ENCODE measurements around the gene DMRTC2. TPM values are rescaled to one million over a fixed set of nuclear protein-coding genes. Genes with fewer than 3 reads are reported as not detected.

The DMRTC2 gene
- total and polyA plus RNA-seq, 5 donors from 2014 or later = not detected

- Mint-ChIP-seq H3K27ac (no peak overlapping the region), H3K36me3 (no peaks in the 10 kb centered on the region), H3K4me3 (no peak overlapping the region), H3K4me1 (peaks cover 0 to 3% (median 0%) of the 10 kb centered on the region in 4 donors), H3K27me3 (peaks cover 37% of the 10 kb centered on the region), H3K9me3 (peaks cover 0 to 2% (median 0%) of the 10 kb centered on the region in 7 donors)
- H3K27me3 ChIP-seq (ENCODE audit: control insufficient read depth, insufficient read depth, low read length) = peaks cover 2% of the 10 kb centered on the region
- H3K4me3 ChIP-seq (ENCODE audit: low read depth, low read length) = no peak overlapping the region
- H3K9me3 ChIP-seq (ENCODE audit: control insufficient read depth in 2 of 2, low read length in 2 of 2) = no peaks in the 10 kb centered on the region
- no peak overlapping the region for H3K27ac ChIP-seq (ENCODE audit: insufficient read depth, low read length, poor library complexity, severe bottlenecking)
- H3K4me1 ChIP-seq (ENCODE audit: control insufficient read depth, insufficient read depth, low read length, poor library complexity, severe bottlenecking) = no peaks in the 10 kb centered on the region
- ATAC-seq (ENCODE audit: low read depth in 2 of 2) = peak; percentile 53 to 63
- H3K36me3 ChIP-seq (ENCODE audit: control insufficient read depth, insufficient read depth, low read length) = no peaks in the 10 kb centered on the region
- peak; percentile 14 to 63 (median 56) for DNase-seq
Observed at GRCh38 chr19:41821003-41821735, 23.7 kb upstream of the DMRTC2 start.

GRCh38 chr19:41837981-41838708 is 6.7 kb upstream of the DMRTC2 start:
- Histone ChIP-seq H3K27me3 (ENCODE audit: control insufficient read depth, insufficient read depth, low read length) (peaks cover 8% of the 10 kb centered on the region), H3K4me1 (ENCODE audit: control insufficient read depth, insufficient read depth, low read length, poor library complexity, severe bottlenecking) (no peaks in the 10 kb centered on the region), H3K4me3 (ENCODE audit: low read depth, low read length) (no peak overlapping the region), H3K36me3 (ENCODE audit: control insufficient read depth, insufficient read depth, low read length) (no peaks in the 10 kb centered on the region), H3K9me3 (ENCODE audit: control insufficient read depth in 2 of 2, low read length in 2 of 2) (no peaks in the 10 kb centered on the region), H3K27ac (ENCODE audit: insufficient read depth, low read length, poor library complexity, severe bottlenecking) (no peak overlapping the region)
- H3K27ac Mint-ChIP-seq = no peak overlapping the region
- H3K4me3 Mint-ChIP-seq = no peak overlapping the region
- no peak for ATAC-seq (ENCODE audit: low read depth in 2 of 2)
- peaks cover 21% of the 10 kb centered on the region for H3K27me3 Mint-ChIP-seq
- H3K36me3 Mint-ChIP-seq = no peaks in the 10 kb centered on the region
- H3K9me3 Mint-ChIP-seq = no peaks in the 10 kb centered on the region
- peaks cover 0 to 2% (median 0%) of the 10 kb centered on the region in 4 donors for H3K4me1 Mint-ChIP-seq
- no peak for DNase-seq

GRCh38 chr19:41839211-41839610 is 5.6 kb upstream of the DMRTC2 start:
- no peak overlapping the region for H3K4me3 Mint-ChIP-seq
- H3K27ac Mint-ChIP-seq = peak overlapping the region in 1 of 3 donors; percentile 43

GRCh38 chr19:41843371-41843770 is 1.5 kb upstream of the DMRTC2 start:
- no peak overlapping the region for H3K4me3 ChIP-seq (ENCODE audit: low read depth, low read length)
- no peaks in the 10 kb centered on the region for H3K9me3 Mint-ChIP-seq
- H3K27me3 ChIP-seq (ENCODE audit: control insufficient read depth, insufficient read depth, low read length) = peaks cover 5% of the 10 kb centered on the region
- no peak overlapping the region for H3K4me3 Mint-ChIP-seq
- no peaks in the 10 kb centered on the region for H3K9me3 ChIP-seq (ENCODE audit: control insufficient read depth in 2 of 2, low read length in 2 of 2)
- H3K27me3 Mint-ChIP-seq = peaks cover 13% of the 10 kb centered on the region
- H3K27ac ChIP-seq (ENCODE audit: insufficient read depth, low read length, poor library complexity, severe bottlenecking) = no peak overlapping the region
- ATAC-seq (ENCODE audit: low read depth in 2 of 2) = no peak
- no peaks in the 10 kb centered on the region for H3K36me3 Mint-ChIP-seq
- H3K27ac Mint-ChIP-seq = peak overlapping the region in 1 of 3 donors; percentile 46
- no peaks in the 10 kb centered on the region for H3K36me3 ChIP-seq (ENCODE audit: control insufficient read depth, insufficient read depth, low read length)
- H3K4me1 Mint-ChIP-seq = no peaks in the 10 kb centered on the region
- no peak for DNase-seq
- H3K4me1 ChIP-seq (ENCODE audit: control insufficient read depth, insufficient read depth, low read length, poor library complexity, severe bottlenecking) = no peaks in the 10 kb centered on the region

More at GRCh38 chr19:41839211-41839610, 5.6 kb upstream of the DMRTC2 start:
- no peaks in the 10 kb centered on the region for H3K9me3 Mint-ChIP-seq
- Histone ChIP-seq H3K4me3 (ENCODE audit: low read depth, low read length) (no peak overlapping the region), H3K4me1 (ENCODE audit: control insufficient read depth, insufficient read depth, low read length, poor library complexity, severe bottlenecking) (no peaks in the 10 kb centered on the region), H3K36me3 (ENCODE audit: control insufficient read depth, insufficient read depth, low read length) (no peaks in the 10 kb centered on the region), H3K27ac (ENCODE audit: insufficient read depth, low read length, poor library complexity, severe bottlenecking) (no peak overlapping the region), H3K9me3 (ENCODE audit: control insufficient read depth in 2 of 2, low read length in 2 of 2) (no peaks in the 10 kb centered on the region), H3K27me3 (ENCODE audit: control insufficient read depth, insufficient read depth, low read length) (peaks cover 8% of the 10 kb centered on the region)
- ATAC-seq (ENCODE audit: low read depth in 2 of 2) = no peak
- H3K27me3 Mint-ChIP-seq = peaks cover 19% of the 10 kb centered on the region
- no peak for DNase-seq
- peaks cover 0 to 2% (median 0%) of the 10 kb centered on the region in 4 donors for H3K4me1 Mint-ChIP-seq
- no peaks in the 10 kb centered on the region for H3K36me3 Mint-ChIP-seq

- no peaks in the 10 kb centered on the region for H3K9me3 ChIP-seq (ENCODE audit: control insufficient read depth in 2 of 2, low read length in 2 of 2)
- no peaks in the 10 kb centered on the region for H3K36me3 ChIP-seq (ENCODE audit: control insufficient read depth, insufficient read depth, low read length)
- Mint-ChIP-seq H3K27ac (peak within 1 kb of the TSS in 1 of 3 donors; percentile 46), H3K4me1 (no peaks in the 10 kb centered on the region), H3K9me3 (no peaks in the 10 kb centered on the region), H3K36me3 (no peaks in the 10 kb centered on the region), H3K27me3 (peaks cover 17% of the 10 kb centered on the region), H3K4me3 (no peak within 1 kb of the TSS)
- H3K27me3 ChIP-seq (ENCODE audit: control insufficient read depth, insufficient read depth, low read length) = no peaks in the 10 kb centered on the region
- H3K27ac ChIP-seq (ENCODE audit: insufficient read depth, low read length, poor library complexity, severe bottlenecking) = no peak within 1 kb of the TSS
- no peak within 1 kb of the TSS for H3K4me3 ChIP-seq (ENCODE audit: low read depth, low read length)
- no peak for ATAC-seq (ENCODE audit: low read depth in 2 of 2)
- no peaks in the 10 kb centered on the region for H3K4me1 ChIP-seq (ENCODE audit: control insufficient read depth, insufficient read depth, low read length, poor library complexity, severe bottlenecking)
- DNase-seq = no peak
Observed at GRCh38 chr19:41844601-41845000, 241 bp upstream of the DMRTC2 start, which contains the start of gene LYPD4. LYPD4 (minus strand) TSS chr19:41844683; CDS start chr19:41839285, 5,398 bp downstream.

- H3K4me1 ChIP-seq (ENCODE audit: control insufficient read depth, insufficient read depth, low read length, poor library complexity, severe bottlenecking) = no peaks in the 10 kb centered on the region
Observed at GRCh38 chr19:41845051-41845590, 279 bp downstream of the DMRTC2 start.

GRCh38 chr19:41847351-41848105 is 2.7 kb downstream of the DMRTC2 start:
- H3K9me3 ChIP-seq (ENCODE audit: control insufficient read depth in 2 of 2, low read length in 2 of 2) = no peaks in the 10 kb centered on the region
- Mint-ChIP-seq H3K27ac (no peak overlapping the region), H3K4me1 (no peaks in the 10 kb centered on the region)

More at GRCh38 chr19:41845051-41845590, 279 bp downstream of the DMRTC2 start:
- no peaks in the 10 kb centered on the region for H3K36me3 Mint-ChIP-seq
- no peak overlapping the region for H3K27ac ChIP-seq (ENCODE audit: insufficient read depth, low read length, poor library complexity, severe bottlenecking)
- no peak for DNase-seq
- H3K9me3 Mint-ChIP-seq = no peaks in the 10 kb centered on the region
- H3K4me1 Mint-ChIP-seq = no peaks in the 10 kb centered on the region
- no peak overlapping the region for H3K27ac Mint-ChIP-seq
- no peaks in the 10 kb centered on the region for H3K27me3 ChIP-seq (ENCODE audit: control insufficient read depth, insufficient read depth, low read length)
- no peak overlapping the region for H3K4me3 Mint-ChIP-seq
- H3K27me3 Mint-ChIP-seq = peaks cover 17% of the 10 kb centered on the region
- H3K36me3 ChIP-seq (ENCODE audit: control insufficient read depth, insufficient read depth, low read length) = no peaks in the 10 kb centered on the region
- ATAC-seq (ENCODE audit: low read depth in 2 of 2) = no peak
- H3K9me3 ChIP-seq (ENCODE audit: control insufficient read depth in 2 of 2, low read length in 2 of 2) = no peaks in the 10 kb centered on the region
- no peak overlapping the region for H3K4me3 ChIP-seq (ENCODE audit: low read depth, low read length)

More at GRCh38 chr19:41847351-41848105, 2.7 kb downstream of the DMRTC2 start:
- no peaks in the 10 kb centered on the region for H3K36me3 ChIP-seq (ENCODE audit: control insufficient read depth, insufficient read depth, low read length)
- H3K4me1 ChIP-seq (ENCODE audit: control insufficient read depth, insufficient read depth, low read length, poor library complexity, severe bottlenecking) = no peaks in the 10 kb centered on the region
- no peak overlapping the region for H3K4me3 ChIP-seq (ENCODE audit: low read depth, low read length)
- Mint-ChIP-seq H3K36me3 (no peaks in the 10 kb centered on the region), H3K27me3 (peaks cover 30% of the 10 kb centered on the region), H3K4me3 (no peak overlapping the region), H3K9me3 (no peaks in the 10 kb centered on the region)
- ATAC-seq (ENCODE audit: low read depth in 2 of 2) (no peak), DNase-seq (no peak)
- peaks cover under 1% of the 10 kb centered on the region for H3K27me3 ChIP-seq (ENCODE audit: control insufficient read depth, insufficient read depth, low read length)
- H3K27ac ChIP-seq (ENCODE audit: insufficient read depth, low read length, poor library complexity, severe bottlenecking) = no peak overlapping the region
